H9 (cell line): ENCODE measurements around the gene GREB1L. TPM values are rescaled to one million over a fixed set of nuclear protein-coding genes. Genes with fewer than 3 reads are reported as not detected.

Experiments used
- DNase-seq: peaks from one replicate; pipeline ENCODE4 v3.0.0-alpha.2; 2017
- H2AFZ ChIP-seq: one replicate; pipeline ENCODE4 v1.6.1; 2013; ENCODE audit warnings: mild to moderate bottlenecking, low read length, control low read depth, moderate library complexity
- H2AK5ac ChIP-seq: 2 replicates; pipeline ENCODE4 v1.6.1; 2013; ENCODE audit warnings: low read length, control low read depth, mixed read lengths; ENCODE audit not compliant: insufficient read length
- H2BK120ac ChIP-seq: one replicate; pipeline ENCODE4 v1.6.1; 2013; ENCODE audit warnings: low read depth, mild to moderate bottlenecking, low read length, control low read depth, inconsistent platforms; ENCODE audit not compliant: poor library complexity, severe bottlenecking
- H2BK12ac ChIP-seq: 2 replicates; pipeline ENCODE4 v1.6.1; 2013; ENCODE audit warnings: low read length, control low read depth, mixed read lengths, low read depth; ENCODE audit not compliant: insufficient read length
- H2BK15ac ChIP-seq: 2 replicates; pipeline ENCODE4 v1.6.1; 2013; ENCODE audit warnings: low read depth, low read length, control low read depth
- H2BK20ac ChIP-seq: one replicate; pipeline ENCODE4 v1.6.1; 2013; ENCODE audit warnings: low read depth, mild to moderate bottlenecking, low read length, control low read depth, inconsistent platforms; ENCODE audit not compliant: poor library complexity, severe bottlenecking
- H2BK5ac ChIP-seq: 2 replicates; pipeline ENCODE4 v1.6.1; 2013; ENCODE audit warnings: low read length, control low read depth, mixed read lengths; ENCODE audit not compliant: insufficient read length
- H3K14ac ChIP-seq: 2 replicates; pipeline ENCODE4 v1.6.1; 2013; ENCODE audit warnings: low read length, control low read depth; ENCODE audit not compliant: insufficient read depth
- H3K18ac ChIP-seq: 2 replicates; pipeline ENCODE4 v1.6.1; 2013; ENCODE audit warnings: low read depth, mild to moderate bottlenecking, mixed read lengths, low read length, control low read depth; ENCODE audit not compliant: insufficient read length
- H3K23ac ChIP-seq: 2 replicates; pipeline ENCODE4 v1.6.1; 2013; ENCODE audit warnings: low read length, control low read depth, mixed read lengths, low read depth; ENCODE audit not compliant: insufficient read length
- H3K23me2 ChIP-seq: 2 replicates; pipeline ENCODE4 v1.6.1; 2013; ENCODE audit warnings: low read depth, mild to moderate bottlenecking, mixed read lengths, low read length, control low read depth; ENCODE audit not compliant: insufficient read length, poor library complexity, severe bottlenecking
- H3K27ac ChIP-seq: 2 replicates; pipeline ENCODE4 v1.5.1; 2013; ENCODE audit warnings: low read length, control low read depth, mixed read lengths, low read depth; ENCODE audit not compliant: insufficient read length
- H3K27me3 ChIP-seq: 2 replicates; pipeline ENCODE4 v1.6.1; 2013; ENCODE audit warnings: low read length, control low read depth, inconsistent platforms; ENCODE audit not compliant: insufficient read depth
- H3K4ac ChIP-seq: 2 replicates; pipeline ENCODE4 v1.6.1; 2013; ENCODE audit warnings: low read depth, mild to moderate bottlenecking, control low read depth, inconsistent platforms, low read length, moderate library complexity
- H3K4me1 ChIP-seq: 2 replicates; pipeline ENCODE4 v1.6.1; 2013; ENCODE audit warnings: low read length, control low read depth, inconsistent platforms; ENCODE audit not compliant: insufficient read depth
- H3K4me2 ChIP-seq: 2 replicates; pipeline ENCODE4 v1.6.1; 2013; ENCODE audit warnings: low read length, control low read depth, mixed read lengths; ENCODE audit not compliant: insufficient read length, insufficient read depth
- H3K56ac ChIP-seq: 2 replicates; pipeline ENCODE4 v1.6.1; 2013; ENCODE audit warnings: low read depth, mild to moderate bottlenecking, mixed read lengths, low read length, control low read depth; ENCODE audit not compliant: insufficient read length
- H3K79me1 ChIP-seq: 2 replicates; pipeline ENCODE4 v1.6.1; 2013; ENCODE audit warnings: low read depth, mild to moderate bottlenecking, moderate library complexity, low read length, control low read depth, inconsistent platforms; ENCODE audit not compliant: insufficient read depth, poor library complexity, severe bottlenecking
- H3K79me2 ChIP-seq: 2 replicates; pipeline ENCODE4 v1.6.1; 2013; ENCODE audit warnings: low read length, control low read depth, inconsistent platforms; ENCODE audit not compliant: insufficient read depth
- H3K9ac ChIP-seq: 2 replicates; pipeline ENCODE4 v1.6.1; 2013; ENCODE audit warnings: low read length, control low read depth, mixed read lengths; ENCODE audit not compliant: insufficient read length; ENCODE audit errors: extremely low read depth
- H3K9me3 ChIP-seq: one replicate; pipeline ENCODE4 v1.6.1; 2013; ENCODE audit warnings: low read depth, low read length, inconsistent platforms; ENCODE audit not compliant: control insufficient read depth
- H3T11ph ChIP-seq: one replicate; pipeline ENCODE4 v1.6.1; 2013; ENCODE audit warnings: mild to moderate bottlenecking, low read length, control low read depth, inconsistent platforms
- H4K20me1 ChIP-seq: one replicate; pipeline ENCODE4 v1.6.1; 2013; ENCODE audit not compliant: control insufficient read depth, insufficient read length, insufficient read depth
- H4K5ac ChIP-seq: 2 replicates; pipeline ENCODE4 v1.6.1; 2013; ENCODE audit warnings: low read depth, mild to moderate bottlenecking, mixed read lengths, low read length, control low read depth; ENCODE audit not compliant: insufficient read length
- H4K8ac ChIP-seq: replicated peaks from 2 replicates; pipeline ENCODE4 v1.6.1; 2013; ENCODE audit warnings: low read length, control low read depth, mixed read lengths, low read depth; ENCODE audit not compliant: insufficient read length
- H4K91ac ChIP-seq: 2 replicates; pipeline ENCODE4 v1.6.1; 2013; ENCODE audit warnings: low read depth, mild to moderate bottlenecking, moderate library complexity, mixed read lengths, low read length, control low read depth; ENCODE audit not compliant: insufficient read length
- H3K27ac Mint-ChIP-seq, 3 experiments: 2 replicates in 2 of 3; 3 replicates in 1 of 3; pipeline ENCODE4 v1.8.0; 2020 to 2021; ENCODE audit warnings: mixed read lengths in 3 of 3, mild to moderate bottlenecking in 1 of 3, moderate library complexity in 1 of 3
- H3K27me3 Mint-ChIP-seq: 2 replicates; pipeline ENCODE4 v1.8.0; 2021; ENCODE audit warnings: low read depth, mild to moderate bottlenecking, moderate library complexity, mixed read lengths
- H3K36me3 Mint-ChIP-seq, 3 experiments: 2 replicates in 2 of 3; 3 replicates in 1 of 3; pipeline ENCODE4 v1.8.0; 2020 to 2021; ENCODE audit warnings: low read depth in 3 of 3, mixed read lengths in 3 of 3; ENCODE audit not compliant: insufficient read depth in 1 of 3
- H3K4me1 Mint-ChIP-seq, 2 experiments: 2 replicates each; pipeline ENCODE4 v1.8.0; 2020; ENCODE audit warnings: mixed read lengths in 2 of 2
- H3K4me3 Mint-ChIP-seq, 2 experiments: 2 replicates in 1 of 2; 3 replicates in 1 of 2; pipeline ENCODE4 v1.8.0; 2020 to 2021; ENCODE audit warnings: mild to moderate bottlenecking in 2 of 2, mixed read lengths in 2 of 2, moderate library complexity in 1 of 2
- H3K9me3 Mint-ChIP-seq, 2 experiments: 2 replicates in 1 of 2; 3 replicates in 1 of 2; pipeline ENCODE4 v1.8.0; 2020; ENCODE audit warnings: mild to moderate bottlenecking in 2 of 2, mixed read lengths in 2 of 2, moderate library complexity in 1 of 2
- WGBS: extraction: QIAGEN DNeasy Blood & Tissue Kit; methylation state at CpG from one replicate; pipeline ENCODE4 v1.1.7; 2013; ENCODE audit warnings: missing lambda C conversion rate, low lambda C conversion rate, mixed read lengths; ENCODE audit not compliant: insufficient read length; ENCODE audit errors: extremely low coverage; 5-methylcytosine and 5-hydroxymethylcytosine counted together
- total RNA-seq: library from RNA; stranded (reverse); gene quantifications from 2 replicates; pipeline ENCODE4 v1.2.1, GENCODE V29; 2021
- TF ChIP-seq, protein P1 (sequence below): fragments of 200-600 bp; sonication (generic); conservative IDR thresholded peaks from 3 replicates; pipeline ENCODE4 v1.8.0; 2021; ENCODE audit warnings: antibody characterized with exemption, mild to moderate bottlenecking

GREB1L gene
- total RNA-seq, 1 experiment from 2014 or later: 2.7 TPM

GRCh38 chr18:21273568-21273967 lies 31.5 kb downstream of the GREB1L start:
- no peak overlapping the region for H3K4me2 ChIP-seq
- H3K4me1 Mint-ChIP-seq: peaks cover 5 to 9% of the 10 kb centered on the region in 2 experiments; a peak in 3 of 4 replicates
- H2BK120ac ChIP-seq: no peak overlapping the region
- H2BK20ac ChIP-seq: no peak overlapping the region
- DNase-seq: no peak
- H3K9me3 ChIP-seq: no peaks in the 10 kb centered on the region
- no peak overlapping the region for H3K18ac ChIP-seq
- peak overlapping the region in 1 of 3 experiments; percentile 16; a peak in 2 of 7 replicates for H3K27ac Mint-ChIP-seq
- peaks cover 0 to 15% (median 0%) of the 10 kb centered on the region in 3 experiments; a peak in 3 of 7 replicates for H3K36me3 Mint-ChIP-seq
- H3K9me3 Mint-ChIP-seq: no peaks in the 10 kb centered on the region; a peak in 1 of 5 replicates
- H3K27me3 ChIP-seq: no peaks in the 10 kb centered on the region
- H3K27ac ChIP-seq: no peak overlapping the region
- TF ChIP-seq, protein P1, sequence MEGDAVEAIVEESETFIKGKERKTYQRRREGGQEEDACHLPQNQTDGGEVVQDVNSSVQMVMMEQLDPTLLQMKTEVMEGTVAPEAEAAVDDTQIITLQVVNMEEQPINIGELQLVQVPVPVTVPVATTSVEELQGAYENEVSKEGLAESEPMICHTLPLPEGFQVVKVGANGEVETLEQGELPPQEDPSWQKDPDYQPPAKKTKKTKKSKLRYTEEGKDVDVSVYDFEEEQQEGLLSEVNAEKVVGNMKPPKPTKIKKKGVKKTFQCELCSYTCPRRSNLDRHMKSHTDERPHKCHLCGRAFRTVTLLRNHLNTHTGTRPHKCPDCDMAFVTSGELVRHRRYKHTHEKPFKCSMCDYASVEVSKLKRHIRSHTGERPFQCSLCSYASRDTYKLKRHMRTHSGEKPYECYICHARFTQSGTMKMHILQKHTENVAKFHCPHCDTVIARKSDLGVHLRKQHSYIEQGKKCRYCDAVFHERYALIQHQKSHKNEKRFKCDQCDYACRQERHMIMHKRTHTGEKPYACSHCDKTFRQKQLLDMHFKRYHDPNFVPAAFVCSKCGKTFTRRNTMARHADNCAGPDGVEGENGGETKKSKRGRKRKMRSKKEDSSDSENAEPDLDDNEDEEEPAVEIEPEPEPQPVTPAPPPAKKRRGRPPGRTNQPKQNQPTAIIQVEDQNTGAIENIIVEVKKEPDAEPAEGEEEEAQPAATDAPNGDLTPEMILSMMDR: no peak
- H4K91ac ChIP-seq: no peak overlapping the region
- no peaks in the 10 kb centered on the region for H3K4me1 ChIP-seq
- H3K27me3 Mint-ChIP-seq: peaks cover 3% of the 10 kb centered on the region
- H2BK15ac ChIP-seq: no peak overlapping the region
- H3K23me2 ChIP-seq: no peaks in the 10 kb centered on the region
- H3K79me2 ChIP-seq: no peaks in the 10 kb centered on the region
- H3K9ac ChIP-seq: no peak overlapping the region
- no peak overlapping the region for H3K4me3 Mint-ChIP-seq
- no peak overlapping the region for H2BK12ac ChIP-seq
- no peaks in the 10 kb centered on the region for H3K79me1 ChIP-seq
- no peak overlapping the region for H2AFZ ChIP-seq
- H3T11ph ChIP-seq: no peak overlapping the region
- H2AK5ac ChIP-seq: no peak overlapping the region
- no peaks in the 10 kb centered on the region for H4K20me1 ChIP-seq
- WGBS: no CpG with 5 or more reads among the region's 3 CpGs
- no peak overlapping the region for H4K5ac ChIP-seq
- H3K14ac ChIP-seq: no peak overlapping the region
- H3K56ac ChIP-seq: no peak overlapping the region
- H4K8ac ChIP-seq: no peak overlapping the region
- H3K23ac ChIP-seq: no peak overlapping the region
- no peak overlapping the region for H3K4ac ChIP-seq
- no peak overlapping the region for H2BK5ac ChIP-seq
